ENCODE measurements around the gene FLOT1.

DNA sequence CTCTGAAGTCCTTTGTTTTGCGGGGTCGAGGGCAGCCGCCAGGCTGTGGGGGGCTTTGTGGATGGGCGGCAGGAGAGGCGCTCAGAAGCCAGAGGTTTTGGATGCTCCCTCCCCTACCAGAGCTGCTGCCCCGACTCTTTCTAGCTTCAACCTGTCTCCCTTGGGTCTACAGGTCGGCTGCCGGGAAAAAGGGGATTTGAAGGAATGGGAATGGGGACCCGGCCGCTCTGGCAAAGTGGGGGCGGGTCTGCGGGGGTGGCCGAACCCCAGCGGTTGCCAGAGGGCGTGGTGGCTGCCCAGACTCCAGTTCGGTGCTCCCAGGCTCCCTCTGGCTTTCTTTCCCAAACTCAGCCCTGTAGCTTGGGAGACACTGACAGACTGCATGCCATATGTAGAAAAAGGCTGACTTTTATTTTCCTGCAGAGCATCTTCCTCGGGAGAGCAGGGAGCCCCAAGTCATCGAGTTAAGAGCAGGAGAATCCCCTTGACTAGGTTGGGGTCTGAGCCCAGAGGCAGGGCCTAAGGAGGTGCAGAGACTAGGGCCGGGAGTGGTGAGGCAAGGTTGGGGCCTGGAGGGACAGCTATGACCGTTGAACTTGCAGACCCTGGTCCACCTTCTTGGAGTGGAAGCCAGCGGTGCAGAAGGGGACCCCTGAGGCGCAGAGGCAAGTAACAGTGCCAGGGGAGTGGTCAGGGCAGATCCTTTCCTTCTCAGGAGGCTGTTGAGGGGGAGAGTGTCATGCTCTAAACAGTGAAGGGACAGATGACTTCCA lies 54.6 kb downstream of the FLOT1 start:
- no peak for TF ChIP-seq CTCF (conservative IDR thresholded peaks at IDR 0.05; ENCODE audit: low read depth, low read length)
- no peak for TF ChIP-seq EZH2 (IDR thresholded peaks at IDR 0.05; ENCODE audit: borderline replicate concordance, low read depth, low read length, poor library complexity, severe bottlenecking)
